GM11168 (cell line): Measurements from ENCODE around the gene PYY.

Experiments
- in situ Hi-C: fragments of 300-500 bp; cut with MboI; formaldehyde crosslinking; loops from one replicate; pipeline ENCODE4 v1.12.0; 2022; ENCODE audit warnings: low sequenced_read_pairs; ENCODE audit not compliant: unreplicated experiment

The PYY gene

DNA sequence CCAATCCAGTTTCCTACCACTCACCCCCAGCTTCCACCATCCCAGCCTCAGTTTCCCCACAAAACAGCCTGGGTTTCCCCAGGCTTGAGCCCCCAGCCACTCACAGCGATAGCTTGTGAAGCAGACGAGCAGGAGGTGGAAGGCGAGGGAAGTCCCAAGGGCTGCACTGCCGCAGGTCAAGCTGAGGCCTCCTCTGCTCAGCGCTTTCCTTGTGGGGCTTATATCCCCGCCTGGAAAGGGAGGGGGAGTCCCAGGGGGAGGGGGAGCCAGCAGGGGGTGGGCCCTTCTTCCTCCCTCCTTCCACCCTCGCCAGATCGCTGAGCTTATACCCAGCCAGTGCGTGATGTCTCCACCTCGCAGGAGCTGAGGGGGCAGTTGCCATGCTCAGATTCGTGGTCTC is at the start of gene PYY:
TSS of gene PYY (minus strand) at position 195 of the 400 bp plus-strand sequence. CDS start 457 bp downstream, outside the sequence.
- in situ Hi-C loops: no loop called here

DNA sequence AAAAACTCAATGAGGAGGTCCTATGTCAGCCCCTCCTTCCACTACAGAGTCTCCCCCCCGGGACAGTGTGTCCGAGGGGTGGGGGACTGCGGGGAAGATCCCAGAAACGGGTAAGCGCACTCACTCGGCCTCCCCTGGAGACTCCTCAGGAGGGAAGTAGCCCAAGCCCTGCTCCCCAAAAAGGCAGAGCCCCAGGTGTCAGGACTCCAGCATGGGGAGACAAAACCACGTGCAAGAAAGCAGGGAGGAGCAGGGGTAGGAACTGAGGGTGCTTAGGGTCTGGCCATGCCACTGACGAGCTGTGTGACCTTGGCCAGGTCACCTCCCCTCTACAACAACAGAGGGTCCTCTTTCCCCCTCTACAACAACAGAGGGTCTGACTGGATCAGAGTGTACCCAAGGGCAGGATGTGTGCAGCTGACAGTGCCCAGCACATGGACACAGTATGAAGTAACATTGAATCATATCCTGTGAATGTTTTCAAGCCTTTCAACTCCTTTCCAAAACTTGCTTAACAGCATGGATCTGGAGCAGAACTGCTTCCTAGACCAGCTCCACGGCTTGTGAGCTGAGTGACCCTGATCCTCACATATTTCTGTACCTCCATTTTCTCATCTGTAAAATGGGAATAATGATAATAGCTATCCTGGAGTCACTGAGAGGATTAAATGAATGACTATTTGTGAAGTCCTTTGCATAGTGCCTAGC is 48.6 kb upstream of the PYY start:
- in situ Hi-C loops: no loop called here

DNA sequence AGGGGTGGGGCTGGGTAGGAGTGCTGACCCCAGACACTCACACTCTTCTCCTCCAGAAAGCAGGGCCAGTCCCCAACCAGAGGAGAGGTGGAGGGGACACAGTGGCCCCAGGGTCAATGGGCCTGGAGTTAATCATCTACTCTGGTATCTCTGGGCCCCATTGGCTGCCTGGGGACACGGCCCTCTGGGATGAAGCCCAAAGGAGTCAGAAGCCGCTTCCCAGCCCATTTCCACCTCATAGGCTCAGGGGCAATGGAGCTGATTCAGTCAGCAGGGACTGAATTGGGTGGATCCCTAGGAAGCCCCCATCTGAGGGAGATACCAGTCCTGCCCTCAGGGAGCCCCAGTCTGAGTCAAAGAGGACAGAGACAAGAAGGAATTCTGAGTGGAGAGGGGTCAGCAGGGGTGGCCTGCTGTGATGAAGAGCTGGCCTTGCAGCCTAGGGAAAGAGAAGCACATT is 47.8 kb upstream of the PYY start:
- in situ Hi-C loops: no loop called here

DNA sequence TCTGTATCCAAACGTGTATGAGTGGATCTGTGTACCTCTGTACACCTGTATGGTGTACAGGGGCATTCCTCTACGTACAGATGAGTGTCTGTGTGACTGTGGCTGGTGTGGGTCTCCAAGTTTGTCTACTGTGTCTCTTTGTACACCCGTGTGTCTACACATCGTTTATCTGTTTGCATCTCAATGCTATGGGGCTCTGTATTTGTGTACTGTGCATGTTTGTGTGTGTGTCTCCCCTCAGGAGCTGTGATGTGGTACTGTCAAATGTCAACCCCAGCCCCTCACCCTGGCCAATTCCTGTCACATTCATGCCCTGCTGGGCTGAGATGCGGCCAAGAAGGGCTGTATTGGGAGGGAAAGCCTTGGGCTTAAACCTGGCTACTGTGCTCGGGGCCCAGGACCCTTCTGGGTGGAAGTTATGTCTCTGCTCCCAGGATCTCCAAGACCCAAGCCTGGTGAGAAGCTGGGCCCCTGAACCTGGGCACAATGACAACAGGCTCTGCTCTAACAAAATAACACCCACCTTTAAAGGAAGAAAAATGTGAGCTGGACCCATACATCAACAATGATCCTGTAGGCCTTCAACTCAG is 47.2 kb upstream of the PYY start:
- in situ Hi-C loops: no loop called here

DNA sequence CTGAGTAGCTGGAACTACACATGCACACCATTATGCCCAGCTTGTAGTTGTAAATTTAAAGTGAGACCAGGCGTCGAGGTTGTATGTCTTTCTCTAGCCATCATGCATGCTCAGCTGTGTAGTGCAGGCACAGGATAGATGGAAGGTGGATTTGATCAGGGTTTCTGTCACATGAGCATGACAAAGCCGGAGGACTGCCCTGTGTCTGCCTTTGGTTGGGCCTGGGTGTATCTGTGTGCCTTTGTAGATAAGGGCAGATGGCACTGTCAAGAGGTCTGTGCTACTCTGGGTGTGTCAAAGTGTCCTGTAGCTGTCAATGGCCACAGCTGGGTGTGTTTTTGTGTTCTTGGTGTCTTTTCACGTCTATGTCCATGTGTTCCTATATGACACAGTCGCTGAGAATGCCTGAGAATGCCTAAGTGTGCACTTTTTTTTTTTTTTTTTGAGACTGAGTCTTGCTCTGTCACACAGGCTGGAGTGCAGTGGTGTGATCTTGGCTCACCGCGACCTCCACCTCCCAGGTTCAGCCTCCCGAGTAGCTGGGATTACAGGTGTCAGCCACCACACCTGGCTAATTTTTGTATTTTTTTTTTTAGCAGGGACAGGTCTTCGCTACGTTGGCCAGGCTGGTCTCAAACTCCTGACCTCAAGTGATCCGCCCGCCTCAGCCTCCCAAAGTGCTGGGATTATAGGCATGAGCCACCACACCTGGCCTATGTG is 46.6 kb upstream of the PYY start:
- in situ Hi-C loops: no loop called here

DNA sequence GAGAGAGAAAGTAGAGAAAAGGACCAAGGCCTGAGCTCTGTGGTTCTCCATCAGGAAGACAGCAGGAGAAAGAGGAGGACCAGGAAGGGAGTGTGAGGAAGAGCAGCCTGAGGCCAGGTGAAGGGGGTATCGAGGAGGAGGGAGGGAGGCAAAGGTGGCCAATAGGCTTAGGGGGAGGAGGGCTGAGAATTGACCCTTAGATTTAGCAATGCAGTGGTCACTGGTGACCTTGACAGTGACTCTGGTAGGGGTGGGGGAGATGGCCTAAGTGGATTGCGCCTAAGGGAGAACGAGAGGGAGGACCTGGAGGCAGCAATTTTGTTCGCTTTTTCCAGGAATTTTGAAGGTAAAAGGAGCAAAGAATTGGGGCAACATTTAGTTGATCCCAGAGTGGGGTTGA is 45.3 kb upstream of the PYY start:
- in situ Hi-C loops: loop anchor here (10.0 kb wide), 1 partner anchor 54 kb away; the partner anchor contains the start of gene PPY

DNA sequence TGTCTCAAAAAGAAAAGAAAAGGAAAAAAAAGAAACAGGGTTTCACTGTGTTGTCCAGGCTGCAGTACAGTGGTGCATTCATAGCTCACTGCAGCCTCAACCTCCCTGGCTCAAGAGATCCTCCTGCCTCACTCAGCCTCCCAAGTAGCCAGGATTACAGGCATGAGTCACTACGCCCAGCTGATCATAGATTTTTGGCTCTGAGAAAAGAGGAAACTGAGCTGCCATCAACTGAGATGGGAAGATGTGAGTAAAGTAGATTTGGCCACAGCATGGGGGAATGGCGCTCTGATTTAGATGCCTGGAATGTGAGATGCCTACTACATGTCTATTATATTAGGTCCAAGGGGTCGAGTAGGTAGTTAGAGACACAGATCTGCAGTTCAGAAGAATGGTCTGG is 44.8 kb upstream of the PYY start:
- in situ Hi-C loops: loop anchor here (10.0 kb wide), 1 partner anchor 54 kb away; the partner anchor contains the start of gene PPY

DNA sequence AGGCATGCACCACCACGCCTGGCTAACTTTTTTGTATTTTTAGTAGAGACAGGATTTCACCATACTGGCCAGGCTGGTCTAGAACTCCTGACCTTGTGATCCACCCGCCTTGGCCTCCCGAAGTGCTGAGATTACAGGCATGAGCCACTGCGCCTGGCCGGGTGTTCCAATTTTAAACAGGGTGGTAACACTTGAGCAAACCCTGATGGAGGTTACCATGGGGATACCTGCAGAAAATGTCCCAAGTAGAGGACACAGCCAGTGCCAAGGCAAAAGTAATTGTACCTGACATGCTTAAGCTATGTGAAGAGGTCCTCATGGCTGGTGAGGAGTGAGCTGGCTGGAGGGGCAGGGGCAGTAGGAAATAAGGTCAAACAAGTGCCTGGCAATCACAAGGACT is 43.4 kb upstream of the PYY start:
- in situ Hi-C loops: loop anchor here (10.0 kb wide), 1 partner anchor 52 kb away; the partner anchor contains the start of gene PPY

DNA sequence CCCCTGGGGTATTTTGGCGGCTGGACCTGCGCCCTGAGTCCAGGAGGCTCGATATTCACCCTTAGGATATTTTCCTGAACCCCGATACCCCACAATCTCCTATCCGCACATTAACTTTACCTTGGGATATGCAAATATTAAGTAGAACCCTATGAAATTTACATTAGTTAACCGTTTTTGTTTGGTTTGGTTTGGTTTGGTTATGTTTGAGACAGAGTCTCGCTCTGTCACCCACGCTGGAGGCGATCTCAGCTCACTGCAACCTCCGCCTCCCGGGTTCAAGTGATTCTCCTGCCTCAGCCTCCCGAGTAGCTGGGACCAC is 41.4 kb upstream of the PYY start:
- in situ Hi-C loops: loop anchor here (10.0 kb wide), 1 partner anchor 50 kb away; the partner anchor contains the start of gene PPY

DNA sequence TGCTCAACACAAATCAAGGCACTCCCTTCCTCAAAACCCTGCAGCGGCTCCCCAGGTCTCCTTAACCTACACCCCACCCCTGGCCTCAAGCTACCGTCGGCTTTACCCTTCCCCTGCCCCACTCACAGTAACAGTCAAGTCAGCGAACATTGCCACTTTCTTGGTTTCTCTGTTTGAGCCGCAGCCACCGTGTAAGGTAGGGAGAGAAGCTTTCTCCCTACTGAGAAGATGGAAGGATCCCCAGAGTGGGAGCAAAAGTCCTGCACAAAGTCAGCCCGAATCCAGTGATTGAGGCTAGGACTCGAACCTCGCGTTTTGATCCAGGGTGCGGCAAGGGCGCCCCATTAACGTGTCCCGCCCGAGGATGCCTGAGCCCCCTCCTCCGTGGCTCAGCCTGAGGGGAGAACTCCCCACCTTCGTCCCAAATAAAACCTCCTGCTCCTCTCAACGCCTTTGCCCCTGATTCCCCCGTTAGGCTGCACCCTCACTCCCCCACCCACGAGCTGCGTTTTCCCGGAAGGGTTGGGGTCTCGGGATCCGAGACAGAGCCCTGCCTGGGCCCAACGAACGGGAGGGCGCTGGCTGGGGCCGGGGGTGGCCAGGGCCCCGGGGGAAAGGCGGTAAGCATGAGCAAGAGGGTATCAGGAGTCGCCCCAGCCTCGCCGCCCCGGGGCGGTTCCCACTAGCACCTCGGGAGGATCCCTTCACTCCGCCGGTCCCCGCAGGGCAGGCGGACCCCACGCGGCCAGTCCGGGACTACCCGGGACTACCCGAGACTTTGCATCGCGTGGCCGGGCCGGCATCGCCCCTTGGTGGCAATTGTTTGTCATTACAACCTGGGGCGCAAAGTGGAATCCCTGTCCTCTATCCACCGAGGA is 40.8 kb upstream of the PYY start:
- in situ Hi-C loops: loop anchor here (10.0 kb wide), 1 partner anchor 50 kb away; the partner anchor contains the start of gene PPY

DNA sequence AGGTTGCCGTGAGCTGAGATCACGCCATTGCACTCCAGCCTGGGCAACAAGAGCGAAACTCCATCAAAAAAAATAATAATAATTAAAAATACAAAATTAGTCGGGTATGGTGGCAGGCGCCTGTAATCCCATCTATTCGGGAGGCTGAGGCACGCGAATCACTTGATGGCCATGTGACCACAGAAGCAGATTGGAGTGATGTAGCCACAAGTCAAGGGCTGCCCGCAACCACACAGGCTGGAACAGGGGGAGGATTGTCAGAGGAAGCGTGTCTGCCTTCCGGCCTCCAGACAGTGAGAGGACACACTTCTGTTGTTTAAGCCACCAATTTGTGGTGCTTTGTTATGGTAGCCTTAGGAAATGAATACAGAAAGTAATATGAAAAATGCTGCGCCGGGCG is 38.9 kb upstream of the PYY start:
- in situ Hi-C loops: loop anchor here (10.0 kb wide), 1 partner anchor 48 kb away; the partner anchor contains the start of gene PPY

DNA sequence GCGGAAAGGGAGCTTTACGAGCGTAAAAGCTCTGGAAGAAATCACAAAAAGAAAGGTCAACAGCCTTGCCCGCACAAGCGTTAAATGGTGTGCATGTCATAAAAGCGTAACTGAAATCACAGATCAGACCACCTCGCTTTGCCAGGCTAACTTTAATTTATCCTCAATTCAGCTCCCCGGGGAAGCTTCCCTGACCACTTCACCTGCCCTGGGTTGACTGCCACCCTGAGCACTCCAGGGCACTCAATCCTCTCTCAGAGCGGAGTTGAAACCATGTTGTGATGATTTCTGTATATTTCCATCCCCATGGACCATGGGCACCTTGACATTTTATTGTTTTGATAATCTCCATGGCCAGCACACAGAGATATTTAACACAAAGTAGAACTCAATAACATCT is 34.6 kb upstream of the PYY start:
- in situ Hi-C loops: no loop called here

DNA sequence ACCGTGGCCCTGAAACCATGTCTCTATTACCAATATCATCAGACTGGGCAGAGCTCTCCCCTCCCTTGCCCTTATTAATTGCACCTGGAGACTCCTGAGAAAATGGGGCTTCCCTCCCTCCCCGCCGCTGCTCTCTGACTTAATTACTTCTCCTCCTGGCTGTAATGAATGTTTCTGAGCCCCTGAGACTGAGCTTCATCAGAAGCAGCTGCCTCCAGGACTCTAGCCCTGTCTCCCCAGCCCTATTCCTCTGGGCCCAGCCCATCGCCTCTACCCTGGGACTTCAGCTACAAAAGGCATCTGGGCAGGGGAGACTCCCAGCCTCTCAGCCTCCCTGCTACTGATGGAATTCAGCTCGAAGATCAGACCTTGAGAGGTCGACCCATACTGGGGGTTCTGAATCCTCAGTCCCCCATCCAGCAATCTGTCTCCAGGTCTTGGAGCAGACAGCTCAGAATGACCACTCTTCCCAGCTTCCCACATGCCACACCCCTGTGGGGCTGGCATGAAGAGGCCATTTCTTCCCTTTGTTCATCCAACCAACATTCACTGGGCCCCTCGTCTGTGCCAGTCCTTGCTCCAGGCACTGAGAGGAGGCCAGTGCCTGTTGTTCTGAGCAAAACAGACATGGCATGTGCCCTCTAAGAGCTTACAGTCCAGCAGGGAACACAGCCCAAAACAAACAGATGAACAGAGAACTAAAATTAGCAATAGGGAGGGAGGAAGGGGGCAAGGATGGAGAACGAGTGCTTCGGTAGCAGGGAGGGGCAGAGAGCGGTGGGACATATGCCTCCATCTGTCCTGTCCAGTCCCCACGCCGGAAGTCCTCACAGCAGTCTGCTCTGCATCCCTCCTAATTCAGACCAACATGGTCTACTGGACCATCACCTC is 33.6 kb upstream of the PYY start:
- in situ Hi-C loops: no loop called here

DNA sequence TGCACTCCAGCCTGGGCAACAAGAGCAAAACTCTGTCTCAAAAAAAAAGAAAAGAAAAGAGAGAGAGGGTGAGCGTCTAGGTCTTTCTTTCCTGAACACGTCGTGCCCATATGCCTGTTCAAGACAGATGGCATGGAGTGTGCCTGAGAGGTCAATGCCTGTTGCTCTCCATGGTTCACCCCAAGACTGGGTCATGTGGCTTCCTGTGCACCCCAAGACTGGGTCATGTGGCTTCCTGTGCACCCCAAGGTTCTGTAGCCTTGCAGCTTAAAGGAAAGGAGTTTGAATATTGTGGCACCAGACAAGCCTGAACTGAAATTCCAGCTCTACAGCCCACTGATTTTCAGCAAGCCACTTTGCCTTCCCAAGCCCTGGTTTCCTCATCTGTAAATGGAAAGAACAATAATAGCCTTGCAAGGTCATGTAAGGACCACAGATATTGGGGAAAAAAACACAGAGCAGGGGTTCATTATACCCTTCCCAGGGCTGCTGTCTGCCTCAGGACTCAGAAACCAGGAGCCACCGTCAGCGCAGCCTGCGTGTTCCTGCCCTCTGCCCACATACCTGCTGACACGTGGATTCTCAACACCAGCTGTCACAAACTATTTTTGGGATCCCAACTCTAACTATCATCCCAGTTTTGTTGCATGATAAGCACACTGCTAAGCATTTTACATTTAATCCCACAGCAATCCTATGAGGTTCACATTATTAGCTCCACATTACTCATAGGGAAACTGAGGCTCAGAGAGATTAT is 32.7 kb upstream of the PYY start:
- in situ Hi-C loops: no loop called here

DNA sequence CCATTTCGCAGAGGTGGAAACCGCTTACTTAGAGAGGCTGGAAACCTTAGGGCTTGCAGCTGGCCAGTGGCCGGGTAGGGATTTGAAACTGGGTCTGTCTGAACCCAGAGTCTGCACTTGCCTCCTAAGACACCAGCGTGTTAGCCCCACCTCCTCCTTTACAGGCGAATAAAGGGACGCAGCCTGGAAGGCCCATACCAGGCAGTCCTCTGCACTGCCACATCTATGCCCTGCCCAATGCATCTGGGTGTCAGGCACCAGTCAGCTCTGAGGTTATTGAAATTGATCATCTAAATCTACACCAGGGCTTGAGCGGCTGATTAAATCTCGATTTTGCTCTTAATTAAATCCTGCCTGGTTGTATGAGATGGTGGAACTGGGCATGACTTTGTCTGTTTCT is 30.8 kb upstream of the PYY start:
- in situ Hi-C loops: no loop called here

DNA sequence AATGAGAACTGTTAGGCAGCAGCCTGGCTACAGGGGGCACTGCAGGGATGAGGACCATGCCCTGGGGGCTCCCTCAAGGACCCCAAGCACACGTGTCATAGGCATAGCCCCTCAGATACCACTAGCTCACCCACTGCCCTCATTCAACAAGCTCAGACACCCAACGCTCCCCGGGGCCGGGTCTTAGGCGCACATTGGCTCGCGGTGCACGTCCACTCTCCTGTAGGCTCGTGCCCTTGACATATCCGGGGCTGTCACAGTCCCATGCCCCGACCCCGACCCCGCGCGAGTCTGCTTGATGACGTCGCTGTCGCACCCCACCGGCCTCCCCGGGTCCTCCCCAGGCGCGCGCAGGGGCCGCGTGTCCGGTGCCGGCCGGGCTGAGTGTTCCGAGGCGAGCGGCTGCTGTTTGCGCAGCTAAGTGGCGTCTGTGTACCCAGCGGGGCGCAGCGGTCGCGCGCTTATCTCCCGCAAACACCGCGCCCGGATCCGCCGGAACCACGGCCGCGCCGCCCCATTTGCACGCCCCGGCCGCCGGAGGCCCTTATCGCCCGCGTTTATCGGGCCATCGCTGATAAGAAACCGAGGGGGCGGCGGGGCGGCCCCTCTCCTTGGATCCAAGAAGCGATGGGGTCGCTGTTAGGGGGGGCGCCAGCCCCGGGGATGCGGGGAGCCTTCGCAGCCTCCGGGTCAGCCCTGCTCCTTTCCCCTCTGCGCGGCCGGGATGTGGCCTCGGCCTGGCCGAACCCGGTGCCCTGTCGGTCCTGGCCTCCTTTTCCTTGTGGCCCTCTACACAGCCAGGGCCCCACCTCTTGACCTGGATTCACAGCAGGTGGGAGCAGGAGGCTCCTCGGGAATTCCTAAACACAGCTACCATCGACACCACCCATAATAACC is 30.0 kb upstream of the PYY start:
- in situ Hi-C loops: no loop called here

DNA sequence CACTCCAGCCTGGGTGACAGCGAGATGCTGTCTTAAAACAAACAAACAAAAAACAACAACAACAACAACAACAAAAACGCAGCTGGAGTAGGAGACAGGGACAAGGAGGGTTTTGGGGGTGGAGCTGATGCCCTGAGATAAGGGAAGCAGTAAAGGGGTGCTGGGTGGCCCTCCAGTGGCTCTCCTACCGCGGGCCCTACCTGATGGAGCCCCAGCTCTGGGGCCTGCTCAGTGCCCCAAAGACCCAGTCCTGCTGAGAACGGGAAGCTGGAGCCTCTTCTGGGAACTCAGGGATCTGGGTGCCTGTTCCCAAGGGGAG is 29.4 kb upstream of the PYY start:
- in situ Hi-C loops: no loop called here

DNA sequence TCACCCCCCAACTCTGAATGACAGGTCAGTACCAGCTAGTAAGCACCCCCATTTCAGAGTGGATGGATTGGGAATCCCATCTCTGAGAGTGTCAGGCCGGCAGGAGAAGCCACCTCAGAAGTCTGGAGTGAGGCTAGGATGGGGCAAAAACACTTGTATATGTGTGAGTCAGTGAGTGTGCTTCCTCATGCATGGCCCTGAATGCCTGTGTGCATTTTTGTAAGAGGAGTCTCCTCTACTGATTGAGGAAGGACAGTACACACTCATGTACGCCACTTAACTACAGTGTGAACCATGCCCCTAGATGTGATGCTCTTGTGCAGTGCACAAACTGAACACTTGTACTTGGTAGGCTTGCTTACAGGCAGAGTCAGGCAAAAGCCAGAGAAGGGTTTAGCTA is 28.4 kb upstream of the PYY start:
- in situ Hi-C loops: no loop called here
